ENCODE data around the gene ACTN2. TPM values are rescaled to one million over a fixed set of nuclear protein-coding genes. Genes with fewer than 3 reads are reported as not detected.

The ACTN2 gene
- total and polyA plus RNA-seq, 2 donors (not counting 3 experiments of a cell fraction or from before 2014, with no cell fraction given) = 0.22 to 0.55 TPM

DNA sequence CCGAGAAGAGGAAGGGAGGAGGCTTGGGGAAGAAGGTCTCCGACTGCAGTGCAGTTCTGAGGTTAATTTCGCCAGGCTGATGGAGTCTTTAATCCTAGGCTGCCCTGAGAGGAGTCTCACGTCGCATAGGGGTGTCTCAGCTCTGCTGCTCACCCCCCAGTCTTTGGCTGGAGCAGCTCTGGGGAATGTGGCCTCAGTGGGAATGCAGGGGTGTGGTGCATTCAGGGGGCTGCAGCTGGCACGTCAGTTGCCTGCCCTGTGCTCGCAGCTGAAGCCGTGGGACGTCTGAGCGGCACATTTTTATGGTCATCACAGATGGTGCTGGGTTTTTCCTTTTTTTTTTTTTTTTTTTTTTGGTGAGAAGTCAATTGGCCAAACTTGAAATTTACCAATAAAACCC lies 38.2 kb downstream of the ACTN2 start:
- Histone ChIP-seq H3K9me3 (replicated peaks; ENCODE audit: control insufficient read depth, insufficient read depth, low read length) (no peaks in the 10 kb centered on the region), H4K20me1 (replicated peaks; ENCODE audit: control insufficient read depth, extremely low read depth, insufficient read depth, low read length) (no peaks in the 10 kb centered on the region), H3K27ac (ENCODE audit: insufficient read depth, low read depth, low read length) (no peak overlapping the region), H3K79me2 (ENCODE audit: control insufficient read depth, insufficient read depth, low read length) (no peaks in the 10 kb centered on the region), H3K9me1 (replicated peaks; ENCODE audit: control insufficient read depth, extremely low read depth, insufficient read depth, low read length) (no peaks in the 10 kb centered on the region), H3K36me3 (ENCODE audit: control insufficient read depth in 2 of 2, extremely low read depth in 1 of 2, insufficient read depth in 2 of 2, low read length in 2 of 2) (no peaks in the 10 kb centered on the region), H3K4me3 (replicated peaks in 1 of 3; ENCODE audit: insufficient read depth in 1 of 3, low read depth in 1 of 3, low read length in 3 of 3) (no peak overlapping the region), H2AFZ (ENCODE audit: low read depth, low read length) (no peak overlapping the region), H3K27me3 (ENCODE audit: control insufficient read depth in 2 of 2, insufficient read depth in 2 of 2, low read length in 2 of 2) (no peaks in the 10 kb centered on the region), H3K4me1 (ENCODE audit: control insufficient read depth, extremely low read depth, insufficient read depth, low read length) (no peaks in the 10 kb centered on the region), H3K9ac (replicated peaks; ENCODE audit: extremely low read depth, insufficient read depth, low read length) (no peak overlapping the region), H3K4me2 (ENCODE audit: insufficient read depth, low read length) (no peak overlapping the region)
- FAIRE-seq (no peak), DNase-seq (ENCODE audit: low read depth, low spot score) (no peak)
- intact Hi-C loops (cut with micrococcal nuclease) (no loop called here), dilution Hi-C loops (cut with MboI; ENCODE audit: extremely low pct_ligation_motif_present, low sequenced_read_pairs) (no loop called here)
- POLR2A ChIA-PET = no interaction called here
- no TSS peak for BruUV-seq (replicated peaks)
- CTCF ChIA-PET = no interaction called here
- TF ChIP-seq GATA2 (IDR thresholded peaks at IDR 0.05; ENCODE audit: insufficient read depth, insufficient read length, low read depth, low read length) = no peak
- TF ChIP-seq POLR2AphosphoS5 (IDR thresholded peaks at IDR 0.05; ENCODE audit: insufficient read depth, low read depth, low read length) = no peak
- no peak for TF ChIP-seq JUN (IDR thresholded peaks at IDR 0.05; ENCODE audit: borderline replicate concordance, insufficient read depth, insufficient read length, low read depth)
- no peak for TF ChIP-seq FOS (IDR thresholded peaks at IDR 0.05; ENCODE audit: borderline replicate concordance, insufficient read depth, low read length)
- TF ChIP-seq, protein P1, sequence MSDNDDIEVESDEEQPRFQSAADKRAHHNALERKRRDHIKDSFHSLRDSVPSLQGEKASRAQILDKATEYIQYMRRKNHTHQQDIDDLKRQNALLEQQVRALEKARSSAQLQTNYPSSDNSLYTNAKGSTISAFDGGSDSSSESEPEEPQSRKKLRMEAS (IDR thresholded peaks at IDR 0.05; ENCODE audit: insufficient read depth, insufficient read length) = no peak
- TF ChIP-seq MYC (IDR thresholded peaks at IDR 0.05; ENCODE audit: low read depth, low read length) = no peak
- no peak for TF ChIP-seq EZH2 (IDR thresholded peaks at IDR 0.05; ENCODE audit: borderline replicate concordance, low read depth, low read length, severe bottlenecking)
- TF ChIP-seq, protein P2, sequence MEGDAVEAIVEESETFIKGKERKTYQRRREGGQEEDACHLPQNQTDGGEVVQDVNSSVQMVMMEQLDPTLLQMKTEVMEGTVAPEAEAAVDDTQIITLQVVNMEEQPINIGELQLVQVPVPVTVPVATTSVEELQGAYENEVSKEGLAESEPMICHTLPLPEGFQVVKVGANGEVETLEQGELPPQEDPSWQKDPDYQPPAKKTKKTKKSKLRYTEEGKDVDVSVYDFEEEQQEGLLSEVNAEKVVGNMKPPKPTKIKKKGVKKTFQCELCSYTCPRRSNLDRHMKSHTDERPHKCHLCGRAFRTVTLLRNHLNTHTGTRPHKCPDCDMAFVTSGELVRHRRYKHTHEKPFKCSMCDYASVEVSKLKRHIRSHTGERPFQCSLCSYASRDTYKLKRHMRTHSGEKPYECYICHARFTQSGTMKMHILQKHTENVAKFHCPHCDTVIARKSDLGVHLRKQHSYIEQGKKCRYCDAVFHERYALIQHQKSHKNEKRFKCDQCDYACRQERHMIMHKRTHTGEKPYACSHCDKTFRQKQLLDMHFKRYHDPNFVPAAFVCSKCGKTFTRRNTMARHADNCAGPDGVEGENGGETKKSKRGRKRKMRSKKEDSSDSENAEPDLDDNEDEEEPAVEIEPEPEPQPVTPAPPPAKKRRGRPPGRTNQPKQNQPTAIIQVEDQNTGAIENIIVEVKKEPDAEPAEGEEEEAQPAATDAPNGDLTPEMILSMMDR (IDR thresholded peaks at IDR 0.05; ENCODE audit: extremely low read depth in 1 of 2, insufficient read depth in 1 of 2, low read depth in 1 of 2, low read length in 2 of 2) = no peak
- no peak for TF ChIP-seq POLR2A (IDR thresholded peaks at IDR 0.05; ENCODE audit: low read depth, low read length)

Data from endothelial cell of umbilical vein (primary cell).